Stomach (tissue), 19 donors: ENCODE results near the gene SAMD9. TPM values are rescaled to one million over a fixed set of nuclear protein-coding genes. Genes with fewer than 3 reads are reported as not detected.

Source experiments
- DNase-seq, 2 donors: peaks; one replicate each; pipeline versions ENCODE4 v3.0.0 to v3.0.0-alpha.2; 2013 to 2019
- H3K27ac ChIP-seq, 5 donors: fragments of 200-600 bp in 4 of 5; sonication (generic) in 4 of 5; one replicate each; pipeline ENCODE4 v1.5.1; 2013 to 2019; ENCODE audit warnings: mild to moderate bottlenecking in 1 of 5, moderate library complexity in 1 of 5
- H3K27me3 ChIP-seq, 3 donors: fragments of 200-600 bp; sonication (generic); one replicate each; pipeline ENCODE4 v1.5.1; 2017 to 2019; ENCODE audit warnings: mixed run types in 1 of 3
- H3K36me3 ChIP-seq, 4 donors: fragments of 200-600 bp; sonication (generic); 1 replicate in 3 of 4; 2 replicates in 1 of 4; pipeline ENCODE4 v1.5.1; 2016 to 2019
- H3K4me1 ChIP-seq, 4 donors: fragments of 200-600 bp; sonication (generic); one replicate each; pipeline ENCODE4 v1.5.1; 2016 to 2019
- H3K4me3 ChIP-seq, 4 donors: fragments of 200-600 bp; sonication (generic) in 3 of 4; one replicate each; pipeline ENCODE4 v1.5.1; 2016 to 2019; ENCODE audit warnings: mild to moderate bottlenecking in 1 of 4
- H3K9me3 ChIP-seq, 4 donors: fragments of 200-600 bp; sonication (generic); one replicate each; pipeline ENCODE4 v1.5.1; 2016 to 2019
- CTCF ChIP-seq, 7 experiments: fragments of 450-650 bp in 4 of 7; fragments of 200-600 bp in 3 of 7; sonication (generic) in 3 of 7; IDR thresholded peaks; one replicate each; pipeline ENCODE4 v1.5.1; 2016 to 2019; ENCODE audit warnings: antibody characterized with exemption in 7 of 7, control low read depth in 2 of 7, mild to moderate bottlenecking in 1 of 7
- EP300 ChIP-seq: sonication (generic); formaldehyde crosslinking; IDR thresholded peaks from one replicate; pipeline ENCODE4 v1.6.1; 2017; ENCODE audit warnings: antibody characterized with exemption
- POLR2A ChIP-seq, 4 donors: fragments of 450-650 bp; IDR thresholded peaks; one replicate each; pipeline ENCODE4 v1.6.1; 2016; ENCODE audit warnings: antibody characterized with exemption in 4 of 4, control low read depth in 2 of 4, mild to moderate bottlenecking in 1 of 4, moderate library complexity in 1 of 4
- POLR2AphosphoS5 ChIP-seq, 3 donors: sonication (generic); formaldehyde crosslinking; IDR thresholded peaks; one replicate each; pipeline ENCODE4 v1.6.1; 2016; ENCODE audit warnings: antibody characterized with exemption in 3 of 3
- WGBS, 5 donors: extraction: QIAGEN DNeasy Blood & Tissue Kit in 3 of 5; methylation state at CpG; one replicate each; pipeline versions ENCODE4 v1.1.5 to v1.1.7; 2013 to 2018; 5-methylcytosine and 5-hydroxymethylcytosine counted together
- intact Hi-C: fragments of 100-400 bp; cut with DNase I; formaldehyde crosslinking; loops from one replicate; pipeline ENCODE4 v1.15.1; 2023; ENCODE audit warnings: low total_unique reads
- long read RNA-seq, 10 donors: transcript quantifications; one replicate each; lab custom pipeline, GENCODE V29; 2026
- polyA plus RNA-seq, 3 donors: library from polyadenylated mRNA; stranded (reverse); fragments of 200-250 nt; gene quantifications; one replicate each; pipeline ENCODE4 v1.2.3, GENCODE V29; 2013
- total RNA-seq, 5 donors: library from RNA; depleted of rRNA; stranded (reverse); fragments of >200 nt; gene quantifications; one replicate each; pipeline versions ENCODE4 v1.1.0 to v1.2.3, GENCODE V29; 2014 to 2016
- donor health status: healthy with polysubstance abuse.
- donor health status: Bipolar disorder and iron deficiency.
- donor health status: healthy.

SAMD9 gene
- total RNA-seq (10 to 100 TPM in 1 of 5 donors, 1 to 10 TPM in 3, under 1 TPM in 1; 0.58 to 11.7 (median 8.8) TPM), polyA plus RNA-seq (1 to 10 TPM; 1.7 to 4.1 (median 3.8) TPM)
- long read RNA-seq, donor 1: 0 reads
- long read RNA-seq, donor 2: 0 reads
- long read RNA-seq, donor 3, full-length matches to known transcripts: 1 of 1 reads
- long read RNA-seq, donor 3, partial matches to known transcripts: 0 of 1 reads
- long read RNA-seq, donor 3, other reads (novel, unspliced or antisense): 0 of 1 reads
- long read RNA-seq, donor 4: 0 reads
- long read RNA-seq, donor 5, full-length matches to known transcripts: 1 of 1 reads
- long read RNA-seq, donor 5, partial matches to known transcripts: 0 of 1 reads
- long read RNA-seq, donor 5, other reads (novel, unspliced or antisense): 0 of 1 reads
- long read RNA-seq, donor 6, full-length matches to known transcripts: 3 of 3 reads
- long read RNA-seq, donor 6, partial matches to known transcripts: 0 of 3 reads
- long read RNA-seq, donor 6, other reads (novel, unspliced or antisense): 0 of 3 reads
- long read RNA-seq, donor 7, full-length matches to known transcripts: 4 of 4 reads
- long read RNA-seq, donor 7, partial matches to known transcripts: 0 of 4 reads
- long read RNA-seq, donor 7, other reads (novel, unspliced or antisense): 0 of 4 reads
- long read RNA-seq, donor 8: 0 reads
- long read RNA-seq, donor 9, full-length matches to known transcripts: 1 of 1 reads
- long read RNA-seq, donor 9, partial matches to known transcripts: 0 of 1 reads
- long read RNA-seq, donor 9, other reads (novel, unspliced or antisense): 0 of 1 reads
- long read RNA-seq, donor 10, full-length matches to known transcripts: 2 of 2 reads
- long read RNA-seq, donor 10, partial matches to known transcripts: 0 of 2 reads
- long read RNA-seq, donor 10, other reads (novel, unspliced or antisense): 0 of 2 reads

- 2 to 9% (median 5%) methylated on average over 4 of the region's 4 CpGs for WGBS, 5 donors
- Histone ChIP-seq H3K27me3 (no peaks in the 10 kb centered on the region), H3K9me3 (peaks cover 0 to 10% (median 6%) of the 10 kb centered on the region in 4 donors), H3K4me3 (peak within 1 kb of the TSS; percentile 34 to 53 (median 40)), H3K27ac (peak within 1 kb of the TSS in 4 of 5 donors; percentile 57 to 80 (median 70)), H3K36me3 (peaks cover 0 to 9% (median 7%) of the 10 kb centered on the region in 4 donors), H3K4me1 (peaks cover 0 to 26% (median 9%) of the 10 kb centered on the region in 4 donors)
- peak in 2 of 3 donors; percentile 34 to 68 for TF ChIP-seq POLR2AphosphoS5 (IDR thresholded peaks at IDR 0.05)
- no peak for TF ChIP-seq EP300
- intact Hi-C loops: no loop called here
- DNase-seq: peak; percentile 51 to 91
These were observed at the start of gene SAMD9 for GRCh38 chr7:93117852-93118530. TSS of gene SAMD9 (minus strand) at chr7:93117979. CDS start at chr7:93106097, 11,882 bp downstream.

GRCh38 chr7:93165447-93165846 lies 47.7 kb upstream of the SAMD9 start:
- Histone ChIP-seq H3K27me3 (no peaks in the 10 kb centered on the region), H3K36me3 (no peaks in the 10 kb centered on the region), H3K9me3 (peaks cover 0 to 24% (median 5%) of the 10 kb centered on the region in 4 donors), H3K4me3 (no peak overlapping the region), H3K4me1 (no peaks in the 10 kb centered on the region), H3K27ac (no peak overlapping the region)
- DNase-seq: no peak
- intact Hi-C loops: no loop called here
- 8 to 28% (median 19%) methylated on average over 1 of the region's 1 CpG for WGBS, 5 donors
- TF ChIP-seq EP300: no peak
- no peak for TF ChIP-seq POLR2A (IDR thresholded peaks at IDR 0.05)
- no peak for TF ChIP-seq CTCF (IDR thresholded peaks at IDR 0.05)
- TF ChIP-seq POLR2AphosphoS5 (IDR thresholded peaks at IDR 0.05): no peak

DNA sequence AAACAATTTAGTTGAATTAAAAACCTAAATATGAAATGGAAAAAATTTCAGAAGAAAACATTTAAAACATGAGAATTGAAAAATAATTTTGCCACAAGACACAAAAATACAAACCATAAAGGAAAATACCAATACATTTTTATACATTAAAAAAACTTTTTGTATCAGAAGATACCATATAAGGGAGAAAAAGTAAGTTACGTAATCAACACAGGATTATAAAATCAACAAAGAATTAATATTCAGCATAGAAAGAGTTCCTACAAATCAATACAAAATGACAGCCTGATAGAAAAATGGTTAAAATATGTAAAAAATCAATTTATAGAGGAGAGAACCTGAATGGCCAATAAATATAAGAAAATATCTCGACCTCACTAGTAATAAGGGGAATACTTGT lies 47.0 kb upstream of the SAMD9 start:
- H3K36me3 ChIP-seq: no peaks in the 10 kb centered on the region
- no peaks in the 10 kb centered on the region for H3K4me1 ChIP-seq
- H3K27ac ChIP-seq: no peak overlapping the region
- TF ChIP-seq EP300: no peak
- TF ChIP-seq POLR2A (IDR thresholded peaks at IDR 0.05): no peak
- TF ChIP-seq POLR2AphosphoS5 (IDR thresholded peaks at IDR 0.05): no peak
- no peak for TF ChIP-seq CTCF (IDR thresholded peaks at IDR 0.05)
- WGBS, 5 donors: 67 to 94% (median 91%) methylated on average over 2 of the region's 2 CpGs
- intact Hi-C loops: no loop called here
- peaks cover 0 to 18% (median 1%) of the 10 kb centered on the region in 4 donors for H3K9me3 ChIP-seq
- H3K27me3 ChIP-seq: no peaks in the 10 kb centered on the region
- no peak overlapping the region for H3K4me3 ChIP-seq
- no peak for DNase-seq

GRCh38 chr7:93161181-93161762 lies 43.5 kb upstream of the SAMD9 start:
- Histone ChIP-seq H3K27me3 (no peaks in the 10 kb centered on the region), H3K4me3 (no peak overlapping the region), H3K36me3 (no peaks in the 10 kb centered on the region), H3K27ac (no peak overlapping the region), H3K4me1 (no peaks in the 10 kb centered on the region), H3K9me3 (peaks cover 0 to 6% (median 0%) of the 10 kb centered on the region in 4 donors)
- intact Hi-C loops: no loop called here
- DNase-seq: no peak
- WGBS, 5 donors: 63 to 92% (median 75%) methylated on average over 3 of the region's 3 CpGs
- TF ChIP-seq EP300 (no peak), POLR2A (IDR thresholded peaks at IDR 0.05) (no peak), CTCF (IDR thresholded peaks at IDR 0.05) (no peak), POLR2AphosphoS5 (IDR thresholded peaks at IDR 0.05) (no peak)
